Measurements from ENCODE around the gene CNN2. TPM values are rescaled to one million over a fixed set of nuclear protein-coding genes. Genes with fewer than 3 reads are reported as not detected.
"Not testable (repeated sequence)": the region's sequence is repeated elsewhere in the genome, so short reads cannot be mapped to it uniquely, and the experiment has no call there.

The CNN2 gene
- total RNA-seq, 1 donor from 2014 or later, result 94.0 TPM

DNA sequence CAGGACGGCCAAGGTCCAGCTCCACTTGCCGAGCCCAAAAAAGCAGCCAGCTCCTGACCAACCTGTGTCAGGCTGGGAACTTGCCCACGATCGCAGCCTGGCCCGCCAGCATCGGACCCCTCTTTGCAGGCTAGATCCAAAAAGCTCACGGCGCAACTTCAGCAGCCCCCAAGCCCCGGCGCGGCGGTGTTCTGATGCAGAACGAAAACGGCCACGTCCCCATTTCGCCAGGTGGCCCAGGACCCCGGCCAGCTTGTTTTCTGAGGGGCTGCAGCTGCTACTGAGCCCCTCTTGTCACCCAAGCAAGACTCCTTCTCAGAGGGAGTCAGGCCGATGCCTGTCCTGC is 6.8 kb upstream of the CNN2 start:
- intact Hi-C loops (cut with micrococcal nuclease), result no loop called here
- DNase-seq (no peak), ATAC-seq (no peak)

DNA sequence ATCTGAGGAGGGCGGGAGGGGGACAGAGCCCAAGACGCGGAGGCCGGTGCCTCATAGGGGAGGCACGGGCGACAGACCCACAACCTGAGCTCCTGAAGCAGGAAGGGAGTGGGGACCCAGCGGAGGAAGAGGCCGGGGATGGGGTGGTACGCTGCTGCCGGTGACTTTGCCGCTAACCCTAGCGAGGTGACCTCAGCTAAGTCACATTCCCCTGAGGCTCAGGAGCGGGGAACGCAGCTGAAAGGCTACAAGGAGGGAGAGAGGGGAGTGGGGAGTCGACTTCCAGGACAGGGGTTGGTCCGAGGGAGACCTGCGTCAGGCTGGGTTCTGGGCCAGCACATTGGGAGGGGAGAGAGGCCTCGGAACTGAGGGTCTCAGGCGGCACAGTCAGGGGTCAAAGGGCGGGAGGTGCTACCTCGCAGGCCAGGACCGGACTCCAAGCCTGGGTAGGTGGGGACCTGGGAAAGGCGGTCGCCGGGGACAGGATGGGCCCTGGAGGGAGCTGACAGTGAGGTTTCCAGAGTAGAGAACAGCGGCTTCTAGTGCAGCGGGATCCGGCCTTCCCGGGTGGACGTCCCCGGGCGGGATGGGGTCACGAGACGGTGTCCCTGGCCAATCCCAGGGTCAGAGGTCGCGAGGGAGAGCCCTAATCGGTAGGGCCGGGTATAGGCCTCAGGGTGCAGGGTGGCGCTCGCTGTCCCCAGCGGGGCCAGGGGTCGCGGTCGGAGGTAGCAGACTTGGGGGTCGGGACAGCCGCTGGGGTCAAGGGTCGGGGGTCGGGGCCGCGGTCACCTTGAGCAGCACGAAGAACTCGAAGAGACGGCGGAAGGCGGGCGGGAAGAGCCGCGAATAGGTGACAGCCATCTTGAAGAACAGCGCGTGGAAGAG is 6.2 kb upstream of the CNN2 start:
- intact Hi-C loops (cut with micrococcal nuclease), result no loop called here
- peak; percentile 57 for DNase-seq
- ATAC-seq, result no peak

DNA sequence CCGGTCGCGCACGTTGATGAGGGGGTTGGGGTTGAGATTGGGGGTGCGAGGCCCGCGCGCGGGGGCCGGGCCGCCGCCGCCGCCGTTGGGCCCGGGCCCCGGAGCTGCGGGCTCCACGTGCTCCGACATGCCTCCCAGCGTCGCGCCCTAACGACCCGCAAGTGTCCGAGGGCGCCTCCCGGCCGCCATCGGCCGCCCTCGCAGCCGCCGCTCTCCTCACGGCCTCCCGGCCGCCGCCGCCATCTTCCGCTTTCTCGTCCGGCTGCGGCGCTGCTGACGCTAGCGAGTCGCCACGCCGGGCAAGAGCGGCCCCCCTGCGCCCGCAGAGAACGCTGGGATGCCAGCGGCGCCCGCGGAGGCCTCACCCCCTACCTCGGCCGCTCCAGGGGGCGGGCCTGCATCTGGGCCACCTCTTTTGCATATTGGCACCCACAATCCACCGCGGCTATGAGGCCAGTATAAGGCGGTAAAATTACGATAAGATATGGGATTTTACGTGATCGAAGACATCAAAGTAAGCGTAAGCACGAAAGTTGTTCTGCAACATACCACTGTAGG is 5.5 kb upstream of the CNN2 start, which contains the start of gene TMEM259:
TSS of gene TMEM259 (minus strand) at position 256 of the 558 bp plus-strand sequence. CDS start at position 129, 127 bp downstream.
- intact Hi-C loops (cut with micrococcal nuclease), result no loop called here
- ATAC-seq, result peak; percentile 91
- peak; percentile 99 for DNase-seq

DNA sequence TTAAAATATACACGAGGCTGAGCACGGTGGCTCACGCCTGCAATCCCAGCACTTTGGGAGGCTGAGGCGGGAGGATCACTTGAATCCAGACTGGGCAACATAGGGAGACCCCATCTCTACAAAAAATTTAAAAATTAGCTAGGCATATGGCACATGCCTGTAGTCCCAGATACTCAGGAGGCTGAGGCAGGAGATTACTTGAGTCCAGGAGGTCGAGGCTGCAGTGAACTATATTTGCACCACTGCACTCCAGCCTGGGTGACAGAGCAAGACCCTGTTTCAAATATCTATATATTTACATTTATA is 2.6 kb upstream of the CNN2 start:
- DNase-seq; intact Hi-C loops (cut with micrococcal nuclease); ATAC-seq: not testable (repeated sequence)

DNA sequence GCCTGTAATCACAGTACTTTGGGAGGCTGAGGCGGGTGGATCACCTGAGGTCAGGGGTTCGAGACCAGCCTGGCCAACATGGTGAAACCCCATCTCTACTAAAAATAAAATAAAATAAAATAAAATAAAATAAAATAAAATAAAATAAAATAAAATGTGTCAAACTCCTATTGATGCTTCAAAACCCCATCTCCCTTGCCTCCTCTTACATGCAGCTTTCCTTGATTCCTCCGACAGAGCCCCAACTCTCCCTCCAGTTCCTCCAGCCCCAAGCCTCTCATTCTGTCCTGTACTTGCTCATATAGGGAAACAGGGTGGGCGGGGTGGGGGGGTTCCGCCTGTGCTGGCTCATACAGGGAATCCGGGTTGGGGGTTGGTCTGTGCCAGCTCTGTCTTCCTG is 1.3 kb upstream of the CNN2 start:
- DNase-seq; intact Hi-C loops (cut with micrococcal nuclease); ATAC-seq: not testable (repeated sequence)

DNA sequence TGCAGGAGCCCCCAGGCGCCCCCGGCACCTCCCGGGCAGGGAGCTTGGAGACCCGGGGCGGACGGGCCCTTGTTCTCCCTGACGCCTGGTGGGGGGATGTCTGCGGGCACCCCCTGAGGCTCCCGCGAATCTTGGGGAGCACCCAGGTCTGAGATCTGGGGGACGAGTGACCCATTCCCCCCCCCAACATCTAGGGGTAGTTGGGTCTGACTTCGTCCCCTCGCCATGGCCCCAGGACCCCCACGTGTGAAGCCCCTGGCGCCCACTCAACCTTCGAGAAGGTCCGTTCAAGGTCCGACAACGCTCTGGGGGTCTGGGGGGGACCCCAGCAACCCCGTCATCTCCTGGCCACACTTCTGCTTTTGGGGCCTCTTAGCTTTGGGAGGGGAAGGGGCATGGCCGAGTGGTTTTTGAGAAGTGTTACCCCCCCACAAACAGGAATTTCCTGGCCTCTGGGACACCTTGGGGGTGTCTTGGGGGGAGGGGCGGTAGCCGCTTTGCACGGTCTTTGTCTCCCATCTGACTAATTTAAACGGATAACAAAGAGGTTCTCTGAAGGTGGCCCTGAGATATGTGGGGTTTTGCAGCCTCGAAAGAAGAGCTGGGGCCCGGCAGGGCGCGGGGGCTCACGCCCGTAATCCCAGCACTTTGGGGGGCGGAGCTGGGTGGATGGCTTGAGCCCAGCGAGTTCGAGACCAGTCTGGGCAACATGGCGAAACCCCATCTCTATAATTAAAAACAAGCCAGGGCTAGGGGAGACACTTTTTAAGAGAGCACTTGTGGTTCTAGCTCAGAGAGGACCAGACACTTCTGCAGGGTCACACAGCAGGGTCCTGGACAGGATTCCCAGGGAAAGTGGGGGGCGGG is 608 bp downstream of the CNN2 start:
- intact Hi-C loops (cut with micrococcal nuclease), result no loop called here
- ATAC-seq (peak; percentile 4), DNase-seq (no peak)

DNA sequence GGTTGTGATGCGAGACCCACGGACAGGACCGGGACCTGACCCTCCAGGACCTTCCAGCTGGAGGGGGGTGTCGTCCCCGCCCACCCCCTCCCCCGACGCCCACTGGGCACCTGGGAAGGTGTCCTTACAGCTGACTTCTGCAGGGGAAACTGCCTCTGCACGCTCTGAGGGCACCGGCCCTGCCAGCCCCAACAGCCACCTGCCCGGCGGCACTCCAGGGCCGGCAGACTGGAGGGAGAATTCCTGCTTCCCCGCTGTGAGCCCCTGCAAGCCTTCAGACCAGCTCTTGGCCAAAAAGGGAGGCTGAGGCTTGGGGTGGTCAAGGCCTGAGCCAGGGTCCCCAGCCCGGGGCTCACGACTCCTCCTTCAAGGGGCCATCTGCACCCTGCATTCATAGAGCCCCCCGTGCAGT is 1.2 kb downstream of the CNN2 start:
- intact Hi-C loops (cut with micrococcal nuclease), result no loop called here
- DNase-seq (no peak), ATAC-seq (peak; percentile 2)

DNA sequence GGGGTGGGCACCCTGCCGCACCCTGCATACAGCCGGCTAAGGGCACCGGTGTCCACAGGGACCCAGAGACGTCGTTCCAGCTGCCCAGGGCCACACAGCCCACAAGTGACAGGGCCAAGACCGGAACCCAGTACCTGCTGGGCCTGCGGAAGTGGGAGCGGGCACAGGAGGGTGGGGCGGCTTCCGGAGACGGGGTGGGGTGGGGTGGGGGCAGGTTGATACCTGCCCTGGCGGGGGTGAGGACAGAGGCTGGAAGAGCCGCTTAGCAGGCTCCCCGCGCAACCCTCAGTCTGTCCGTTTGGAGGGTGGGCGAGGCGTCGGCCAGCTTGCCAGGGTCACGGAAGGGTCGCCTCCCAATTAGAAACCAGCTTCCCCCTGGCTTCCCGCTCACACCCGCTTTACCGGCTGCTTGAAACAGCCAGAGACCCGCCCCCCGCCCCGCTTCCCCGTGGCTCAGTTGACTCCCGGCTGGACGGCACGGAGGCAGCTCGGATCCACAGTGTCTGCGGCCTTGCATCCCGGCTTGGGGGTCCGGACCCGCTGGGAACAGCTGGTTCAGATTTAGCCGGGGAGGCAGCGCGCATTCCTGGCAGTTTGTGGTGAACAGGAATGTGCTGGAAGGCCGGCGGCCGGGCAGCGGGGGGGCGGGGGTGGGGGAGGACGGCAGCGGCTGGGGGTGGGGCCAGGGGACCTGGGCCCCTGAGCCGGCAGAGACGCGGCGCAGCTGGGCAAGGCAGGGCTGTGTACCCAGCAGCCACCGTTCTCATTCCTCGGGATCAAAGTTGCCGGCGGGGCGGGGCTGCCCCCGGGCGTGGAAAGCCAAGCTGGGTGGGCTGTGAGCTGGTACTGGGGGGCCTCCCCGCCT is 1.9 kb downstream of the CNN2 start:
- ATAC-seq, result peak; percentile 71
- peak; percentile 79 for DNase-seq
- intact Hi-C loops (cut with micrococcal nuclease), result no loop called here

DNA sequence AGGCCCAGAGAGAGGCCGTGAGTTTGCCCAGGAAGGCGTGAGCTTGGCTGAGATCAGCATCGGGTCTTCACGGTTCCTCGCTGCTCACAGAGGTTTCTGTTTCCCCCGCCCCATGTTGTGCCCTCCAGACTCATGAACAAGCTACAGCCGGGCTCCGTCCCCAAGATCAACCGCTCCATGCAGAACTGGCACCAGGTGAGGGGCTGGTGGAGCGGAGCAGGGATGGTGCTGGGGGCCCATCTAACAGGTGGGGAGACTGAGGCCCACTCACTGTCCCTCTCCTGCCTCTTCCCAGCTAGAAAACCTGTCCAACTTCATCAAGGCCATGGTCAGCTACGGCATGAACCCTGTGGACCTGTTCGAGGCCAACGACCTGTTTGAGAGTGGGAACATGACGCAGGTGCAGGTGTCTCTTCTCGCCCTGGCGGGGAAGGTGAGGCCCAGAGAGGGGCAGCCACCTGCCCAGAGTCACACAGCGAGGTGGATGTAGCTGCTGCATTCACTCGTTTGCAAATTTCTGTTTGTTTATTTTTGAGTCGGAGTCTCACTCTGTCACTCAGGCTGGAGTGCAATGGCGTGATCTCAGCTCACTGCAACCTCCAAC is 6.0 kb downstream of the CNN2 start:
- DNase-seq (no peak), ATAC-seq (no peak)
- intact Hi-C loops (cut with micrococcal nuclease), result no loop called here

DNA sequence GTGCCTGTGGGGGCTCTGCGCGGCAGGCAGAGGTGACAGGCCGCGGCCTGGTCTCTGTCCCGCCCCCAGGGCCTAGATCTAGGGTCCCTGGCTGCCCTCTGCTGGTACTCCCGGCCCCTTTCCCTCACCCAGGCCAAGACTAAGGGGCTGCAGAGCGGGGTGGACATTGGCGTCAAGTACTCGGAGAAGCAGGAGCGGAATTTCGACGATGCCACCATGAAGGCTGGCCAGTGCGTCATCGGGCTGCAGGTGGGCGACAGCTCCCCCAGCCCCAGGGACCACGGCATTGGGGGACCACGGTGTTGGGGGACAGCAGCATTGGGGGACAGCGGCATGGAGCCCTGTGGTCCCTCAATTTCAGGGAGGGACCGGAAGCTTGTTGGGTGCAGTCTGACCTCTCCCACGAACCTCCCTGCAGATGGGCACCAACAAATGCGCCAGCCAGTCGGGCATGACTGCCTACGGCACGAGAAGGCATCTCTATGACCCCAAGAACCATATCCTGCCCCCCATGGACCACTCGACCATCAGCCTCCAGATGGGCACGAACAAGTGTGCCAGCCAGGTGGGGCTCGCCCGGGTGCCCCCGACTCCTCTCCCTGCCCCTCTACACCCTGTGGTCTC is 9.7 kb downstream of the CNN2 start:
- intact Hi-C loops (cut with micrococcal nuclease), result no loop called here
- DNase-seq, result no peak
- no peak for ATAC-seq

DNA sequence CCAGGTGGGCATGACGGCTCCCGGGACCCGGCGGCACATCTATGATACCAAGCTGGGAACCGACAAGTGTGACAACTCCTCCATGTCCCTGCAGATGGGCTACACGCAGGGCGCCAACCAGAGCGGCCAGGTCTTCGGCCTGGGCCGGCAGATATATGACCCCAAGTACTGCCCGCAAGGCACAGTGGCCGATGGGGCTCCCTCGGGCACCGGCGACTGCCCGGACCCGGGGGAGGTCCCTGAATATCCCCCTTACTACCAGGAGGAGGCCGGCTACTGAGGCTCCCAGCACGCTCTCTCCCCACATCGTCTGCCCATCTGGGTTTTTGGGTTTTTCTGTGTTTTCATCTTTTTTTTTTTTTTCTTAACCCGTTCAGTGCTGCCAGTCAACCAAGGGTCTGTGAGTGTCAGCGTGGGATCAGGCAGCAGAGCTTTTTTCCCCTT is 11.2 kb downstream of the CNN2 start:
- DNase-seq, result no peak
- no peak for ATAC-seq
- intact Hi-C loops (cut with micrococcal nuclease), result no loop called here

DNA sequence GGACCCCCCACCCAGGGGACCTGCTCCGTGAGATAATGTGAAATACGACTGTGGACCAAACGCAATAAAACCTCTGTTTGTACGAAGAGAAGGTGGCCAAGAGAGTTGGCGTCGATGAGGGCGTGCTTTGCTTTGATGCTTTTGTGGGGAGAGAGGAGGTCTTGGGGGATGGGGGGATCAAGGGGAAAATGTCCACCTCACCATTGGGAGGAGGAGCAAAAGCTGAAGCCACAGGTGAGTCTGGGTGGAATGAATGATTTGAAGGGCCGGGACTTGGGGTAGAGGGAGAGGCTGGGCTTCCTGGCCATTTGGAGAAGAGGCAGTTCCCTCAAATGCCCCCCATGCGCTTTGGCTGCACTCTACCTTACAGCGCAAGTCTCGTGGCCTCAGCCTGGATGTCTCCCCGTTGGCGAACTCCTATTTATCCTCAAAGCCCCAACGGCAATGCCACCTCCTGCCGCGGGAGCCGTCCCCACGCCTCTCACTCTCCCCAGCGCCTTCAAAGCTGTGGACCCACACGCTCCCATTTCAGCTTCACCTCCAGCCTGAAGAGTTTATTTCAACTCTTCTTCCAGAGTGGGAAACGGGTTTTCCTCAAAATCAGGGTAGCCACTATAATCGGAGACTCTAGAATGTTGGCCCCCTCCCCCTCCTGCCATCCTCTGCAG is 12.7 kb downstream of the CNN2 start:
- ATAC-seq, result no peak
- DNase-seq, result peak; percentile 21
- intact Hi-C loops (cut with micrococcal nuclease), result no loop called here

DNA sequence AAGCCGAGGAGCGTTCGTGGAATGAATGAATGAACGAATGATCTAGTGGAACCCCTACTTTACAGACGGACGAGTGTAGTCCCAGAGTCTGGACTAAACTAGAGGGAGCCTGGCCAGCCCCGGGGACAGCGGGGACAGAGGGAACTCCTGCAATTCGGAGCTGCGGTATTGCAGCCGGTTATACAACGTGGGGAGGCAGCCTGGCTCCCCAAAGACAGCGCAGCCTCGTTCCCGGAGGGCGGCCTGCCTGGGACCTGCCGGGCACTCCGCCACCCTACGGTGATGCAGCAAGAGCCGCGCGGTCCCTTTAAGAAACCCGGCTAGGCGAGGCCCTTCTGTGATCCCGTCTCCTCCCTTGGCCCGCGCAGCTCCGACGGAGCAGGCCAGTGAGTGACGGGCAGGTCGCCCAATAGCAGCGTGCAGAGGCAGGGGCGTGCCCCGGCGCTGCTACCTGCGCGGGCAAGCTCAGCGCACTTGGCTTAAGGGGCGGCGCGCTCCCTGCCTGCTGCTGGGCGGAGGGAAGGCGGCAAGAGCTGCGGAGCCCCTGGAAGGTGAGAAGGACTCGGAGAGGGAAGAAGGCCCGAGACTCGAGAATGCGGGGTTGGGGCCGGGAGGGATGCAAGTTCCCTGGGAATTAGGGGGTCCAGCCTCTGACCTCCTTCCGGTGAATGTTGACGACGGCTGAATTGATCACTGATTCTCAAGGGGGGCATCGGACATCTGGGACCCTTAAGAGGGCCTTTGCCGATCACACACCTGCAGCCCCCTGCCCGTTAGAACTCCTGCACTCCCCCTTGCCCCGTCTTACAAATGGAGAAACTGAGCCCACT is 13.5 kb downstream of the CNN2 start, which contains the start of gene ABCA7:
TSS of gene ABCA7 (plus strand) at position 462 of the 830 bp plus-strand sequence. CDS start 1,255 bp downstream, outside the sequence.
- intact Hi-C loops (cut with micrococcal nuclease), result no loop called here
- DNase-seq (peak; percentile 99), ATAC-seq (peak; percentile 96)

DNA sequence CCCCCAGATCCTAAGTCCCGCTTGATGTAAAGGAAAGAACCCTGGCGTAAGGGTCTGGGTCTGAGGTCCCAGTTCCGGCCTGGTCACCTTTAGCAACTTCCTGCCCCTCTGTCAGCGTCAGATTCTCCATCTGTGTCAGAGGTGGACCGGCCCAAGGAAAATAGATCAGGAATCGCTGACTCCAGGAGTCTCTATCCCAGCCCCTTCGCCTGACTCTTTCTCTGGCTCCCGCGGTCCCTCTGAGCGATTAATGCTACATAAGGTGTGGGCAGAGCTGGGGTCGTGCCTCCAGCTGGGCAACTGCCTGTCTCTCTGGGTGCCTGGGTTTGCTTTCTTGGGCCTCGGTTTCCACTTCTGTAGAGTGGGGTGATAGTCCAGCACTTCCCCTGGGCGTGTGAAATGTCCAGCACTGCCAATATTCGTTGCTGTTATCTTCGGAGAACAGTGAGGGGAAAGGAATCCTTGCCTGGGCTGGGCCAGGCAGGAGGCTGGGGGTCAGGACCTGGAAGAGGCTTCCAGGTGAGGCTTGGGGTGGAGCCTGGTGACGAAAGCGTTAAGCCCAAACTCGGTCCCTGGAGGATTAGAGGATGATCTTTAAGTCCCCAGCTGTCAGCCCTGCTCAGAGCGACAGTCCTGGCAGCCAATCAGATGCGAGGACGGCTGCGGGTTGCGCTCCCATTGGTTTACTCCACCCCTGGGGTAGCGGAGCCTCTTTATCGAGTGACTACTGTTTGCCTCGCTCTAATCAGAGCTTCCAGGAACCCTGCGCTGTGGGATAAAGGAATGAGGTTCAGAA is 14.3 kb downstream of the CNN2 start:
- intact Hi-C loops (cut with micrococcal nuclease), result no loop called here
- DNase-seq (peak; percentile 93), ATAC-seq (peak; percentile 80)

DNA sequence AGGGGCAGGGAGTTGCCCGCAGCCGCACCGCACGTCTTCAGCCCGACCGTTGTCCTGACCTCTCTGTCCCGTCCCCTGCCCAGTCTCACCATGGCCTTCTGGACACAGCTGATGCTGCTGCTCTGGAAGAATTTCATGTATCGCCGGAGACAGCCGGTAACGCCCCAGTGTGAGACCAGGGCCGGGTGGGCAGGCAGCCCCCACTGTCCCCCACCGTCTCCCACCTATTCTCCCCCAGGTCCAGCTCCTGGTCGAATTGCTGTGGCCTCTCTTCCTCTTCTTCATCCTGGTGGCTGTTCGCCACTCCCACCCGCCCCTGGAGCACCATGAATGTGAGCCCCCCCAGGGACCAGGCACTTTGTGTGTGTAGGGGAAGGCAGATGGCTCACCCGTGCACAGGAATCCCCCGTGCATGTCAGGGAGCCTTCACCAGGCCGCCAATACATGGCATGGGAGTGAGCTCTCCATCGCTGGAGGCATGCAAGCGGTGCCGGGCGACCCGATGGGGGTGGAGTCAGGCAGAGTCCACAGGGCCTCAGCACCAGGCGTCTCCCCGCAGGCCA is 14.9 kb downstream of the CNN2 start:
- intact Hi-C loops (cut with micrococcal nuclease), result no loop called here
- ATAC-seq, result no peak
- DNase-seq, result no peak
